Coronary artery (tissue), 2 donors: Measurements from ENCODE around the gene SLC22A4.

ENCODE experiments used
- DNase-seq: peaks from one replicate; pipeline ENCODE4 v3.0.0-alpha.2; 2017; ENCODE audit warnings: low spot score
- H3K27ac ChIP-seq, 2 donors: fragments of 200-600 bp; sonication (generic); one replicate each; pipeline ENCODE4 v1.5.1; 2016 to 2019
- H3K4me3 ChIP-seq: fragments of 200-600 bp; sonication (generic); 2 replicates; pipeline ENCODE4 v1.5.1; 2016; ENCODE audit warnings: mild to moderate bottlenecking, moderate library complexity
- TF ChIP-seq, protein P1 (sequence below): fragments of 200-600 bp; sonication (generic); IDR thresholded peaks from one replicate; pipeline ENCODE4 v1.5.1; 2019; ENCODE audit warnings: antibody characterized with exemption

SLC22A4 gene

DNA sequence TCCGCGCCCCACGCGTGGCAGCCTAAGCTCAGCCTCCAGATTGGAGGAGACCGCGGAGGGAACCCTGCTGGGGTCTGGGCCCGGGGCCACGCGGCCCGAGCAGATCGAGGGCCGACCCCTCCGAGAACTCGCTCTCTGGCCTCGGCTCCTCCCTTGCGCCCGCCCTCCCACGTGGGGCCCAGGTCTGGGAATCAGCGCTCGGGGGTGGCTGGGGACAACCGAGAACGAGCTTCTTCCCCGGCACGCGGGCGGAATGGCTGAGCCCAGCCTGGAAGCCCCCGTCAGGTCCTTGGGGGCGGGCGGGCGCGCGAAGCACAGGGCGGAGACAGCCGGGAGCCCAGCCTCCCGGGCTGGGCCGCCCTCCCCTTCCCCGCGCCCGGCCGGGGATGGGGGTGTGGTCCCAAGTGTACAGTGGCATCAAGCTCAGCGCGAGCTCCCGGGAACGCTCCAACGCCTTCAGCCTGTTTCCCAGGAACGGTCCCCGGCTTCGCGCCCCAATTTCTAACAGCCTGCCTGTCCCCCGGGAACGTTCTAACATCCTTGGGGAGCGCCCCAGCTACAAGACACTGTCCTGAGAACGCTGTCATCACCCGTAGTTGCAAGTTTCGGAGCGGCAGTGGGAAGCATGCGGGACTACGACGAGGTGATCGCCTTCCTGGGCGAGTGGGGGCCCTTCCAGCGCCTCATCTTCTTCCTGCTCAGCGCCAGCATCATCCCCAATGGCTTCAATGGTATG is at the start of gene SLC22A4:
Gene SLC22A4 (plus strand): TSS at position 403 of the 736 bp plus-strand sequence. CDS start 223 bp downstream, at position 626.
- TF ChIP-seq, protein P1, sequence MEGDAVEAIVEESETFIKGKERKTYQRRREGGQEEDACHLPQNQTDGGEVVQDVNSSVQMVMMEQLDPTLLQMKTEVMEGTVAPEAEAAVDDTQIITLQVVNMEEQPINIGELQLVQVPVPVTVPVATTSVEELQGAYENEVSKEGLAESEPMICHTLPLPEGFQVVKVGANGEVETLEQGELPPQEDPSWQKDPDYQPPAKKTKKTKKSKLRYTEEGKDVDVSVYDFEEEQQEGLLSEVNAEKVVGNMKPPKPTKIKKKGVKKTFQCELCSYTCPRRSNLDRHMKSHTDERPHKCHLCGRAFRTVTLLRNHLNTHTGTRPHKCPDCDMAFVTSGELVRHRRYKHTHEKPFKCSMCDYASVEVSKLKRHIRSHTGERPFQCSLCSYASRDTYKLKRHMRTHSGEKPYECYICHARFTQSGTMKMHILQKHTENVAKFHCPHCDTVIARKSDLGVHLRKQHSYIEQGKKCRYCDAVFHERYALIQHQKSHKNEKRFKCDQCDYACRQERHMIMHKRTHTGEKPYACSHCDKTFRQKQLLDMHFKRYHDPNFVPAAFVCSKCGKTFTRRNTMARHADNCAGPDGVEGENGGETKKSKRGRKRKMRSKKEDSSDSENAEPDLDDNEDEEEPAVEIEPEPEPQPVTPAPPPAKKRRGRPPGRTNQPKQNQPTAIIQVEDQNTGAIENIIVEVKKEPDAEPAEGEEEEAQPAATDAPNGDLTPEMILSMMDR = no peak
- DNase-seq = peak; percentile 96
- H3K27ac ChIP-seq = peak within 1 kb of the TSS; percentile 93 to 97
- peak within 1 kb of the TSS; percentile 79 for H3K4me3 ChIP-seq

DNA sequence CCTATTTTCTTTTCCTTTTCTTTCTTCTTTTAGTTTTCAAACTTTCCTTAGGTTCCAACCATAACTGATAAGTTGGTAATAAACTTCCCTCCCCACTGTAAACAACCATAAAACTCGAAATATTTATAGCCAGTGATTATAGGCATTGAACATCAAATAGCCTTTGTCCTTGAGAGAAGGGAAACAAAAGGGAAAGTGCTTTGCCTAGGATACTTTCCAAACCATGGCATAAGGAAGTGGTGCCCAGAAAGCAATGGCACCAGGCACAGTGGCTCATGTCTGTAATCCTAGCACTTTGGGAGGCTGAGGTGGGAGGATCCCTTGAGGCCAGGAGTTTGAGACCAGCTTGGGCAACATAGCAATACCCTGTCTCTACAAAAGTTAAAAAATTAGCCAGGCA is 48.6 kb upstream of the SLC22A4 start:
- Histone ChIP-seq H3K27ac (no peak overlapping the region), H3K4me3 (no peak overlapping the region)
- DNase-seq = no peak
- TF ChIP-seq, protein P1 = no peak

DNA sequence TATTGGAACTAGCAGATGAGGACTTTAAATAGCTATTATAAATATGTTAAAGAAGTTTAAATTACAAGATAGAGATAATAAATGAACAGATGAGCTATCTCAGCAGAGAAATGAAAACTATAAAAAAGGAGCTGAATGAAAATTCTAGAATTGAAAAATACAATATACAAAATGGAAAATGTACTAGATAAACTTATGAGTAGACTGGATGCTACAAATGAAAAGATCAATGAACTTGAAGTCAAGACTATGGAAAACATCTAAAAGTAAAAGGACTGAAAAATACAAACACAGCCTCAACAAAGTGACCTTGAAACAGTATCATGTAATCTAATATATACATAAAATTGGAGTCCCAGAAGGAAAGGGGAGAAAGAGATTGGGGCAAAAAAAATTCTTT is 47.4 kb upstream of the SLC22A4 start:
- Histone ChIP-seq H3K27ac (no peak overlapping the region), H3K4me3 (no peak overlapping the region)
- TF ChIP-seq, protein P1 = no peak
- DNase-seq = no peak

DNA sequence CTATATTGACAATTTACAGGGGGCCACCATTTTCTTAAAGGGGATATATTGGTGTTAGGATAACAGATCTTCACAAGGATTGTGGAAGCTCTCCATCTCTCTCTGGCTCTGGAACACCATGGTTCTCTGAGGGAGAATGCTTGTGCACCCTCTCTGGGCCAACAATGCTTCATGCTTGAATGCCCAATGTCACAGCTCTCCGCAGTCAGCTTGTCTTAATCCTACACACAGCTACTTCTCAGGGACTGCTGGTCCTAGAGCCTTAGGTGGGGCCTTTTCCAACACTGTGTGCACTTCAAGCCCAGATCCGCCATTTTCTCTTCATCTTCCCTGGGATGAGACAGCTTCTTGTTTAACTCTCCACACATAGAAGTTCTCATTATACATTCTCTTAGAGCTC is 43.6 kb upstream of the SLC22A4 start:
- no peak for DNase-seq
- TF ChIP-seq, protein P1 = no peak
- Histone ChIP-seq H3K4me3 (no peak overlapping the region), H3K27ac (no peak overlapping the region)

DNA sequence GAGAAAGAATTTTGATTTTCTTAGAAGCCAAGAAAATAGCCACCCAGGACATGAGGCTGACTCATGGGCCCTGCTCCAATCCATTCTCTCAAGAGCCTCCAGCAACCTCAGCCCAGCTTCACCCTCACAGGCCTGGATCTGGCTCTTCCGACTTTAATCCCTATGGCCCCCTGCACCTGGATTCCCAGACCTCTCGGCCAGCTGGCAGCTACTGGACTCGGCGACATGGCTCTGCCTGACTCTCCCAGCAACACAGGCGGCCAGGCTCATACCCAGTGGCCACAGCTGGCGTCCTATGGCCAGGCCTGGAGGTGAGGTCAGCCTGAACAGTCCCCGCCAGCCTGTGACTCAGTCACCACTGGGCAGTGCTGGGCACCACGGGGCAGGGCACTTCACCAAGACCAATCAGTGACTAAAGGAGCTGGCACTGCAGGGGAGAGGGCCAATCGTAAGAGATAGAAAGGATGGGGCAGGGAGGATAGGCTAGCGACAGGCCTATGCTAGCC is 42.9 kb upstream of the SLC22A4 start:
- peak; percentile 72 for DNase-seq
- no peak overlapping the region for H3K4me3 ChIP-seq
- TF ChIP-seq, protein P1 = no peak
- no peak overlapping the region for H3K27ac ChIP-seq

DNA sequence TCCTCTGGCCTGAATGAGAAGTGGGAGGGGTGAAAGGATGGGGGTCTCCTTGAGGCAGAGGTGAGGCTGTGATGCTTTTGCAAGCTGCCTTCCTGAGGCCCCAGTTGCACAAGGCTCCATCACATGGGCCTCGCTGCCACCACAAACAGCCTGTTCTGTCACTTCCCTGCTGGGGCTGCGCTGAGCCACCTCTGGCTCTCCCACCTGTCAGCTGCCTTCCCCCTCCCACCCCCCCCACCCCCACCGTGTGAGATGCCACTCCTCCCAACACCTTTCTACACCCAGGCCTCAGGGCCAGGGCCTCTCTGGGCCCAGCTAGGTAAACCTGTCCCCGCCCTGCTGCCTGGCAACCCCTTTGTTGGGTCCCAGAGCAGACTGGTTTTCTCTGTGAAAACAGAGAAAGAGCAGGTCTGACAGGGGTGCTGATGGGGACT is 41.2 kb upstream of the SLC22A4 start:
- Histone ChIP-seq H3K27ac (no peak overlapping the region), H3K4me3 (no peak overlapping the region)
- TF ChIP-seq, protein P1 = no peak
- DNase-seq = peak; percentile 67
